ENCODE results near the gene HIBCH. TPM values are rescaled to one million over a fixed set of nuclear protein-coding genes. Genes with fewer than 3 reads are reported as not detected.
"Not testable (repeated sequence)": the region's sequence is repeated elsewhere in the genome, so short reads cannot be mapped to it uniquely, and the experiment has no call there.

Gene HIBCH
- total RNA-seq, 1 donor from 2014 or later: 21.9 TPM

GRCh38 chr2:190270298-190270697 lies 49.3 kb downstream of the HIBCH start:
- DNase-seq (ENCODE audit: low spot score): no peak
- intact Hi-C loops (cut with DNase I): no loop called here

DNA sequence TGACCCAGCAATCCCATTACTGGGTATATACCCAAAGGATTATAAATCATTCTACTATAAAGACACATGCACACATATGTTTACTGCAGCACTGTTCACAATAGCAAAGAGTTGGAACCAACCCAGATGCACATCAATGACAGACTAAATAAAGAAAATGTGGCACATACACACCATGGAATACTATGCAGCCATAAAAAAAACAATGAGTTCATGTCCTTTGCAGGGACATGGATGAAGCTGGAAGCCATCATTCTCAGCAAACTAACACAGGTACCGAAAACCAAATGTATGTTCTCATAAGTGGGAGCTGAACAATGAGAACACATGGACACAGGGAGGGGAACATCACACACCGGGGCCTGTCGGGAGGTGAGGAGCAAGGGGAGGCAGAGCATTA lies 49.9 kb downstream of the HIBCH start:
- intact Hi-C loops (cut with DNase I); DNase-seq (ENCODE audit: low spot score): not testable (repeated sequence)

- DNase-seq (ENCODE audit: low spot score): no peak
- intact Hi-C loops (cut with DNase I): no loop called here
Measured at GRCh38 chr2:190267302-190267701, 52.3 kb downstream of the HIBCH start.

DNA sequence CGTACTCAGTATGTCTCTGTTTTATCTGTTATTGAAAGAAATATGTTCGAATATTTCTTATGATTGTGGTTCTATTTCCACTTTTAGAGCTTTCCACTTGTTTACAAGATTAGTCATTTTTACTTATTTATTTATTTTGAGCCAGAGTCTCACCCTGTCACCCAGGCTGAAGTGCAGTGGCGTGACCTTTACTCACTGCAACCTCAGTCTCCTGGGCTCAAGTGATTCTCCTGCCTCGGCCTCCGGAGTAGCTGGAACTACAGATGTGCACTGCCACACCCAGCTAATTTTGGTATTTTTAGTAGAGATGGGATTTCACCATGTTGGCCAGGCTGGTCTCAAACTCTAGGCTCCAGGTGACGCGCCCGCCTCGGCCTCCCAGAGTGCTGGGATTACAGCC lies 53.3 kb downstream of the HIBCH start:
- no peak for DNase-seq (ENCODE audit: low spot score)
- intact Hi-C loops (cut with DNase I): no loop called here

GRCh38 chr2:190261851-190262250 lies 57.8 kb downstream of the HIBCH start:
- intact Hi-C loops (cut with DNase I): no loop called here
- DNase-seq (ENCODE audit: low spot score): no peak

GRCh38 chr2:190256087-190256486 lies 63.5 kb downstream of the HIBCH start:
- no peak for DNase-seq (ENCODE audit: low spot score)
- intact Hi-C loops (cut with DNase I): no loop called here

GRCh38 chr2:190255676-190256075 lies 64.0 kb downstream of the HIBCH start:
- intact Hi-C loops (cut with DNase I): no loop called here
- no peak for DNase-seq (ENCODE audit: low spot score)

DNA sequence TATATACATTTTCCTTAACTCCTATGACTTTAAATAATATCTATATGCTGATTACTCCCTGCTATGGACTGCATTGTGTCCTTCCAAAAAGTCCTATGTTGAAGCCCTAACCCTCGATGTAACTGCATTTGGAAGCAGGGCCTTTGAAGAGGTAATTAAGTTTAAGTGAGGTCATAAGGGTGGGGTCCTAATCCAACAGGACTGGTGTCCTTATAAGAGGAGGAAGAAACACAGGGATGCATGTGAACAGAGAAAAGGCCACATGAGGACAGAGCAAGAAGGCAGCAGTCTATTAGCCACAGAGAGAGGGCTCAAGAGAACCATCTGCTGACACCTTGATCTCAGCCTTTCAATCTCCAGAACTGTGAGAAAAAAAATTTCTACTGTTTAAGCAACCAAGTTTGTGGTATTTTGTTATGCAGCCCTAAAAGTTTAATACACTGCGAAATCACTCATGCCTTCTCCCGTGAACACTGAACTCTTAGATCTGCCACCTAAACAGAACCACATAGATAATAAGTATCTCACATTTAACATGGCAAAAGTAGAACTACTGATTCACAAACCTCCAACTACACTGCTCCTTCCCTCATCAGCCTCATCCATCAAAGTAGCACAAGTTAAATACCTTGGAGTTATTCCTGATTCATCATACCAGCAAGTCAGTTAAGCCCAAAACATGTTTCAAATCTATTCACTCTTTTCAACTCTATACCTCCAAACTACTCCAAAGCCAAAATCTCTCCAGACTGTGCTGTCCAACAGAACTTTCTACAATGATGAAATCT lies 65.4 kb downstream of the HIBCH start:
- DNase-seq (ENCODE audit: low spot score): no peak
- intact Hi-C loops (cut with DNase I): no loop called here

DNA sequence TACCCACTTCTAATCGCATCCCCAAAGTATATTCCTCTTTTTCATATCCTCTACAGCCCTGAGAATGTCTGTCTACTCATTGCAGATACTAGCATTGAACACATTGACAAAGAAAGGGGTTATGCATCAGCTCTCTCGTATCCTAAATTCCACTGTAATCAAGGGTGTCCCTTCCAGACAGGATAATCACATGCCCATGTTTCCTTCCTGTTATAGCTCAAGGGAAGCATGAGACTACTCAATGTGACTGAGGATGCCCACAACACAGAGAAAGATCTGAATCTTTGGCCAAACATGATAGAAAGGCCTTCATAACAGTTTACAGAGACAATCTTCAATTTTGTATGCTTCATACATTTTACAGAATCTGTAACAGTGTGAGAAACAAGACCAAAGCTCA lies 69.2 kb downstream of the HIBCH start:
- intact Hi-C loops (cut with DNase I): no loop called here

GRCh38 chr2:190235551-190236075 lies 84.0 kb downstream of the HIBCH start:
- intact Hi-C loops (cut with DNase I): no loop called here
- DNase-seq (ENCODE audit: low spot score): no peak

More for the DNA sequence above, 69.2 kb downstream of the HIBCH start:
- no peak for DNase-seq (ENCODE audit: low spot score)

GRCh38 chr2:190235101-190235500 lies 84.5 kb downstream of the HIBCH start:
- intact Hi-C loops (cut with DNase I): no loop called here
- DNase-seq (ENCODE audit: low spot score): no peak

DNA sequence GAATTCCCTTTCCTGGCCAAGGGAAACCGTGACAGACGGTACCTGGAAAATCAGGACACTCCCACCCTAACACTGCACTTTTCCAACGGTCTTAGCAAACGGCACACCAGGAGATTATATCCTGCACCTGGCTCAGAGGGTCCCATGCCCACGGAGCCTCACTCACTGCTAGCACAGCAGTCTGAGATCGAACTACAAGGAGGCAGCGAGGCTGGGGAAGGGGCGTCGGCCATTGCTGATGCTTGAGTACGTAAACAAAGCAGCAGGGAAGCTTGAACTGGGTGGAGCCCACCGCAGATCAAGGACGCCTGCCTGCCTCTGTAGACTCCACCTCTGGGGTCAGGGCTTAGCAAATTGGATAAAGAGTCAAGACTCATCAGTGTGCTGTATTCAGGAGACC lies 95.6 kb downstream of the HIBCH start:
- DNase-seq (ENCODE audit: low spot score); intact Hi-C loops (cut with DNase I): not testable (repeated sequence)

GRCh38 chr2:190222745-190223144 lies 96.9 kb downstream of the HIBCH start:
- intact Hi-C loops (cut with DNase I); DNase-seq (ENCODE audit: low spot score): not testable (repeated sequence)

GRCh38 chr2:190221429-190221828 lies 98.2 kb downstream of the HIBCH start:
- intact Hi-C loops (cut with DNase I): no loop called here
- no peak for DNase-seq (ENCODE audit: low spot score)

DNA sequence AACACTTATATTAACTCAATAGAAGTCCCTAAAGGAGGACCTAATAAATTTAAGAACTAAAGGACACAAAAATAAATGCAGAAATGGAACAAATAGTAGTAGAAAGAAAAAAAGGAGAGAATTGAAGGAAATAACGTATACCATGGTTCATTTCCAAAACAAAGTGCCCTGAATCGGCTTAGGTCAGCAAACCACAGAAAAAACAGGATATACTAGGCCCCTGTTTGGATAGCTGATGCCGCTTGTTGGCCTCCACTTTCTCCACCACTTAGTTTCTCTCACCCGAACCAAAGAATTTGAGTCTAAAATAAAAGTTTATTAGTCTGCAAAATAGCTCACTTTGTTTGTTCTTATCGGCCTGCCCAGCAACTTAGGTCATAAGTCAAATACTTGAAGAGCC lies 100.4 kb downstream of the HIBCH start:
- DNase-seq (ENCODE audit: low spot score): no peak
- intact Hi-C loops (cut with DNase I): no loop called here

- intact Hi-C loops (cut with DNase I): no loop called here
- DNase-seq (ENCODE audit: low spot score): no peak
Measured at GRCh38 chr2:190217616-190218015, 102.0 kb downstream of the HIBCH start.

DNA sequence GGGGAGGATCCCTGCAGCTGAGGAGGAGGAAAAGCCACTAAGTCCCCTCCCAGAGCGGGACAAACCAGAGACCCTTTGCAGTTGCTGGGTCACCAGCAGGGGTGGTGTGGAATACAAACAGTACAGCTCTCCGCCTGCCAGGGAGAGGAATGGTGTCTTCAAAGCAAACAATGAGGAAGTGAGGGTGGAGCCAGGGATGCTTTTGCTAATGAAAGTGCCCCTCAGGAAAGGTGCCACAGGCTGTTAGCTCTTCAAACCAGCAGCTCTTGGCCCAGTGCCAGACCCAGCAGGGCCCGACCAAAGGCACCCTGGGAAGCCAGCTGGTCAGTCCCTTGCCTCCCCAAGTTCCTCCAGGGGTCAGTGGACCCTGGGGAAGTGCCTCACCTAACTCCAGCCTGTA lies 102.8 kb downstream of the HIBCH start:
- intact Hi-C loops (cut with DNase I): no loop called here
- no peak for DNase-seq (ENCODE audit: low spot score)

DNA sequence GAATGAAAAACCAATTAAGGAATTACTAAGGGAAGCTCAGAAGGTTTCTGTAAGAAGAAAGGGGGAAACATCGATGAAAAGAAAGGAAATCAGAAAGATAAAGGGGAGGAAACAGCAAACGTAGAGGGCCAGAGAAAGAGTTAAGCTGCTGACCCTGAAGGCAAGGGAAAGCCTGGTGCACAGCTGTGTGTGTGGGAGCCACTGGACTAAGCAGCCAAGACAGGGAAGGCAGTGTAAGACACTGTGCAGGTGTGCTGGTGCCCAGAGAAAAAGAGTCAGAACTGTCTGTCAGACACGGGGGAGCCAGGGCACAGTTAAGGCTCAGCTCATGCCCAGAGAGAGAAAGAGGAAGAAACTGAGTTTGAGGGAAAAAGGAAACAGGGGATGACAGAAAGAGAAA lies 104.0 kb downstream of the HIBCH start:
- intact Hi-C loops (cut with DNase I): no loop called here
- no peak for DNase-seq (ENCODE audit: low spot score)

- intact Hi-C loops (cut with DNase I): no loop called here
- no peak for DNase-seq (ENCODE audit: low spot score)
Measured at GRCh38 chr2:190214426-190215194, 105.0 kb downstream of the HIBCH start.

DNA sequence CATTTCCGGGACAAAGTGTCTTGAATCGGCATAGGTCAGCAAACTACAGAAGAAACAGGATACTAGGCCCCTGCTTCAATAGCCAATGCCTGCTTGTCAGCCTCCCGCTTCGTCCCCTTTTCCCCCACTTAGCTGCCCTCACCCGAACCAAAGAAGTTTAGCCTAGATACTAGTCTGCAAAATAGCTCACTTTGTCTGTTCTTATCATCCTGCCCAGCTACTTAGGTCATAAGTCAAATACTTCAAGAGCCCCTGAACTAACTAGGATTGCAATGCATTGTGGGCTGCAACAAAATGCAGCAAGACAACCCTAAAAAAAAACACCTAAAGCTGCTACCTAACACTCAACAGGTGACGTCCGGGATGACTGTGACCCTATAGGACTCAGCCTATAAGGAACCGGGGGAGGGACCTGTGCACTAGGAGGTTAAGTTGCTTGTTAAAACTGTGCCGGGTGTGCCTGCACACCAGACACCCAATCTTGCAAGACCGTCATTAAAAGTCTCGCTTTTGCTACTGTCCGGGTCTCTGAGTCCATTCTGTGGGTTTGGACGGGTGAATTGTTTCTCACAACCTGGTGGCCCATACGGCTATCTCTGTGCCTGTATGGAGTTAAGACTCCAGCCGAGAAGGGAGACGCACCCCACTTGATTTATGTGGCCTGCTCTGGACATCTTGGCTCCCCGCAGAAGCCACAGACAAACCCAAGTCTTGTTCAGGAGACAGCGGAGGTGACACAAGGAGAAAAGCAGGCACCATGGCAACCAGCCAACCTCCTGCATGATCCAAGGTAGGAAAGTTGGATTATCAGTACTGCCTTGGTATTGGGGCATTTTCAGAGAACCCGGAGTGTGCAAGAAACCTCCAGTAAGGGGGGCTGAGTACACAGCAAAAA lies 105.9 kb downstream of the HIBCH start:
- DNase-seq (ENCODE audit: low spot score): no peak
- intact Hi-C loops (cut with DNase I): no loop called here
